GM12864 (cell line): ENCODE measurements around the gene RGL3.

Experiments used
- DNase-seq: peaks from one replicate; pipeline ENCODE4 v3.0.0-alpha.2; 2011; ENCODE audit warnings: low read depth
- H3K4me3 ChIP-seq: 2 replicates; pipeline ENCODE4 v1.5.1; 2011; ENCODE audit warnings: mild to moderate bottlenecking, low read depth, low read length, control low read depth
- CTCF ChIP-seq: IDR thresholded peaks from 2 replicates; pipeline ENCODE4 v1.5.1; 2011; ENCODE audit warnings: low read depth, mild to moderate bottlenecking, moderate library complexity, low read length, control low read depth, inconsistent platforms; ENCODE audit errors: missing control alignments

Gene RGL3

GRCh38 chr19:11423164-11423790 lies 4.2 kb upstream of the RGL3 start:
- no peak for DNase-seq
- no peak overlapping the region for H3K4me3 ChIP-seq

GRCh38 chr19:11422163-11423065 lies 3.3 kb upstream of the RGL3 start:
- DNase-seq: peak; percentile 50

More at GRCh38 chr19:11423164-11423790, 4.2 kb upstream of the RGL3 start:
- no peak for TF ChIP-seq CTCF

GRCh38 chr19:11421371-11422098 lies 2.4 kb upstream of the RGL3 start:
- no peak for DNase-seq
- TF ChIP-seq CTCF: no peak
- H3K4me3 ChIP-seq: peak overlapping the region; percentile 24

More at GRCh38 chr19:11422163-11423065, 3.3 kb upstream of the RGL3 start:
- no peak for TF ChIP-seq CTCF
- H3K4me3 ChIP-seq: peak overlapping the region; percentile 41

GRCh38 chr19:11420429-11421370 lies 1.6 kb upstream of the RGL3 start:
- peak overlapping the region; percentile 24; the same call in 1 of the 2 replicates for H3K4me3 ChIP-seq
- no peak for DNase-seq
- no peak for TF ChIP-seq CTCF

GRCh38 chr19:11418094-11418548 lies 993 bp downstream of the RGL3 start:
- no peak for TF ChIP-seq CTCF
- no peak overlapping the region for H3K4me3 ChIP-seq
- no peak for DNase-seq
